Ishikawa (cell line): ENCODE measurements around the gene NPAS3.

ENCODE experiments used
- CEBPB ChIP-seq: IDR thresholded peaks from 2 replicates; pipeline ENCODE4 v1.6.1; 2012
- CREB1 ChIP-seq: IDR thresholded peaks from 2 replicates; pipeline ENCODE4 v1.6.1; 2012; ENCODE audit warnings: low read depth
- EGR1 ChIP-seq: IDR thresholded peaks from 2 replicates; pipeline ENCODE4 v1.6.1; 2012
- EP300 ChIP-seq: IDR thresholded peaks from 2 replicates; pipeline ENCODE4 v1.6.1; 2012; ENCODE audit warnings: borderline replicate concordance
- FOXM1 ChIP-seq: IDR thresholded peaks from 2 replicates; pipeline ENCODE4 v1.6.1; 2012; ENCODE audit warnings: low read depth, borderline replicate concordance
- MAX ChIP-seq: IDR thresholded peaks from 2 replicates; pipeline ENCODE4 v1.6.1; 2012
- NFIC ChIP-seq: IDR thresholded peaks from 2 replicates; pipeline ENCODE4 v1.6.1; 2012
- RAD21 ChIP-seq: IDR thresholded peaks from 2 replicates; pipeline ENCODE4 v1.6.1; 2012; ENCODE audit warnings: low read depth
- REST ChIP-seq: IDR thresholded peaks from 2 replicates; pipeline ENCODE4 v1.6.1; 2012; ENCODE audit warnings: low read depth, mild to moderate bottlenecking
- TAF1 ChIP-seq: IDR thresholded peaks from 2 replicates; pipeline ENCODE4 v1.6.1; 2012; ENCODE audit warnings: low read depth, mild to moderate bottlenecking
- TCF12 ChIP-seq: IDR thresholded peaks from 2 replicates; pipeline ENCODE4 v1.6.1; 2012; ENCODE audit warnings: low read depth
- TEAD4 ChIP-seq: IDR thresholded peaks from 2 replicates; pipeline ENCODE4 v1.6.1; 2012
- USF1 ChIP-seq: IDR thresholded peaks from 2 replicates; pipeline ENCODE4 v1.6.1; 2012
- YY1 ChIP-seq: IDR thresholded peaks from 2 replicates; pipeline ENCODE4 v1.6.1; 2012; ENCODE audit warnings: low read depth
- ZBTB7A ChIP-seq: IDR thresholded peaks from 2 replicates; pipeline ENCODE4 v1.6.1; 2012; ENCODE audit warnings: low read depth

The NPAS3 gene

GRCh38 chr14:33836900-33837577 is 898.4 kb downstream of the NPAS3 start:
- no peak for TF ChIP-seq CEBPB
- no peak for TF ChIP-seq CREB1

DNA sequence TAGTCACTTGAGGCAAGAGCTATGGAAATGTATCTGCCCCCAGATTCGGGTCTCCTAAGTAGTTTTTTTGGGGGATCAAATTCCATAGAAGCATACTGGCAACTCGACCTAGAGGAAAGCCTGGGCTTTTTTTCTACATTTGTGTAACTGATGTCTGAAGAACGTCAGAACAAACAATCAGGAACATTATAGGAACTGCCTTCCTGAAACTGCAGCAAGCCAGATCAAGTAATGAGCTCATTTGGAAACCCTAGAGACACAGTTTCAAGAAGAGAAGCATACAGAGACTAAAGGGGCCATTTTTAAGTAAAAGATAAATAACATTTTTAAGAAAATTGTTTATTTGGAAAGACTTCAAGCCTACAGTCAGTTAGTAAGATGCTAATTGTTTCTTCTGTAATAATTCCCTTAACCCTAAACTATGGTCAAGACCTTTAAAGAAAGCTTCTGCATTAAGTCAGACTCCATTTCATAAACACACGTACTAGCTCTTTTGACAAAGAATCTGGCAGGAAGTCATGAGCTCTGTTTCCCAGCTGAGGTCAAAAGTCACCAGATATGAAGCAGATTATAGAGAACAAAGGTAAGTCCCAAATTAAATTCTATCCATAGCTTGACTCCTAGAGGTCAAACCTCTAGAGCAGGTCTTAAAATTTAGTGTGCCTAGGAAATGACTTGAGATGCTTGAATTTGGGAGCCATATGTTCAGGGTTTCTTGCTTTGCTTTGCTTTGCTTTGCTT is 899.4 kb downstream of the NPAS3 start:
- TF ChIP-seq RAD21 (no peak), ZBTB7A (no peak), EP300 (no peak), TCF12 (no peak), MAX (no peak), TEAD4 (no peak), TAF1 (no peak), CREB1 (no peak), EGR1 (no peak), YY1 (no peak), CEBPB (no peak), FOXM1 (no peak), USF1 (no peak), NFIC (no peak), REST (no peak)

- no peak for TF ChIP-seq EGR1
- TF ChIP-seq RAD21: peak; percentile 81
These were observed 900.8 kb downstream of the NPAS3 start for GRCh38 chr14:33839193-33840076.

DNA sequence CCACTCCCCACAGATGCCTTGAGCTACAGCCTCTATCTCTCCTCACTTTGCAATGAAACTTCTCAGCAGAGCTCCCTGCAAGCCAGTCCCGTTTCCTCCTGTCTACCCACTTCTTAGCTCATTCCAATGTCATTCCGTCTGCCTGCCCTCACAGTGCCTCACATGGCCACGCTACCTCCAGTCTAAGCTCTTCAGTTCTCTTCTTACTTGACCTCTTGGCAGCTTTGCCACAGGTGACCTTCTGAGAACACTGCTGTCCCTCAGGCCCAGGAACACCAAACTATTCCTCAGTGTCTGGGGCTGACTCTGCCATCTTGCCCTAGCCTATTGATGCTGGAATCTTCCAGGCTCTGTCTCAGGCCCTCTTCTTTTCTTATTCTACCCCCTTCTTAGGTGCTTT is 902.1 kb downstream of the NPAS3 start:
- TF ChIP-seq NFIC (no peak), FOXM1 (no peak), ZBTB7A (no peak), RAD21 (no peak), EGR1 (no peak), TCF12 (no peak), USF1 (no peak), YY1 (no peak), REST (no peak), MAX (no peak), CEBPB (no peak), TEAD4 (no peak), TAF1 (no peak), EP300 (no peak), CREB1 (no peak)

- TF ChIP-seq ZBTB7A (no peak), USF1 (no peak), TCF12 (no peak), RAD21 (no peak), MAX (no peak), FOXM1 (no peak), NFIC (no peak), EP300 (no peak), CEBPB (no peak), TAF1 (no peak), EGR1 (no peak), YY1 (no peak), REST (no peak), CREB1 (no peak), TEAD4 (no peak)
These were observed 903.6 kb downstream of the NPAS3 start for GRCh38 chr14:33842299-33842698.
